HG02610 (cell line): Measurements from ENCODE around the gene MRPL43.
"Not testable (repeated sequence)": the region's sequence is repeated elsewhere in the genome, so short reads cannot be mapped to it uniquely, and the experiment has no call there.

Experiments used
- ATAC-seq: cut with Tn5 transposase; IDR thresholded peaks from one replicate; pipeline ENCODE4 v1.9.1; 2021; ENCODE audit warnings: mild to moderate bottlenecking, moderate library complexity; ENCODE audit not compliant: unreplicated experiment

MRPL43 gene

DNA sequence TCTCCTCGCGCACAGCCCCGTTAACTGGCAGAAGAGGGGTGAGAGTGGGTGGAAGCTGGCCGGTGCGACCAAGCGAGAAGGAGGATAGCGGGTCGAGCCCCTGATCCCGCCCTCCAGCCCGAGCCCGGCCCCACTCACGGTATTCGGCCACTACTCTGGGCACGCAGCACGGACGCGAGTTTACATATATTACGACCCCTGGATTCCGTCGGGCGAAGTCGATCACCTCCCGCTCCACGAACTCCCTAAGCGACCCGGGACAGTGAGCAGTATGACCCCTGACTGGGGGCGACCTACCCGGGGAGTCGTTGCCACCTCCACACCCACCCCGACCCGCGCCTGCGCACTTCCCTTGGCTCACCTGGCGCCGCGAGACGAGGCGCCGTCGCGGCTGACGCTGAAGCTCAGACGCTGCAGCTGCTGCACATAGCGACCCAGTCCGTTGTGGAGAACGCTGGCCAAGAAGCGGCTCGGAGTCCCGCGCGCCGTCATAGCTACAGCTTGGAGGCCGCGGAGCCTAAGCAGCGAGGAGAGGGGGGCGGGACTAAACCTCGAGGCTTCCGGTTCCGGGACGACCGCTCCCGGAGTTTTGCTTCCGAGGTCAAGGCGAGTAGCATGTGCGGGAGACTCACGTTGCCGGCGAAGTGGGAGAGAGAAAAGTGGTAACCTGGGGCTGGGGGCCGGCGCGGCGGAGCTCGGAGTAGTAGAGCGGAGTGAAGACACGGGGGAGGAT, at the start of gene MRPL43, which contains the start of gene TWNK:
Gene MRPL43 (minus strand): TSS at position 546 of the 733 bp plus-strand sequence. CDS start 54 bp downstream, at position 492.
Gene TWNK (plus strand): TSS at position 592 of the 733 bp plus-strand sequence. CDS start 668 bp downstream, outside the sequence.
- peak; percentile 88 for ATAC-seq

DNA sequence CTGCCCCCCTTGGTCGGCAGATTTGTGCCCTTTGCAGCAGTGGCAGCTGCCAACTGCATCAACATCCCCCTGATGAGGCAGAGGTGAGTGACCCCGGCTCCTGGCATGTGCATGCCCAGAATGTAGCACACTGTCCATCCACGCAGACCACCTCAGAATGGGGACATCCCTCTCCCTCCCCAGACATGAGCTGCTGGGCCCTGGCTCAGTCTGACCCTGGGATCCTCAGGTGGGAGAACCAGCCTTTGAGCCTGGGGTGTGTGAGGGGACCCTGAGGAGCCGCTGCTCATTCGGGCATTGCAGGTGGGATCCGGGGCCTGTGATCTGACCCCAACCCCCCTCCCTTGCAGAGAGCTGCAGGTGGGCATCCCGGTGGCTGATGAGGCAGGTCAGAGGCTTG, 49.4 kb upstream of the MRPL43 start:
- ATAC-seq, result no peak

DNA sequence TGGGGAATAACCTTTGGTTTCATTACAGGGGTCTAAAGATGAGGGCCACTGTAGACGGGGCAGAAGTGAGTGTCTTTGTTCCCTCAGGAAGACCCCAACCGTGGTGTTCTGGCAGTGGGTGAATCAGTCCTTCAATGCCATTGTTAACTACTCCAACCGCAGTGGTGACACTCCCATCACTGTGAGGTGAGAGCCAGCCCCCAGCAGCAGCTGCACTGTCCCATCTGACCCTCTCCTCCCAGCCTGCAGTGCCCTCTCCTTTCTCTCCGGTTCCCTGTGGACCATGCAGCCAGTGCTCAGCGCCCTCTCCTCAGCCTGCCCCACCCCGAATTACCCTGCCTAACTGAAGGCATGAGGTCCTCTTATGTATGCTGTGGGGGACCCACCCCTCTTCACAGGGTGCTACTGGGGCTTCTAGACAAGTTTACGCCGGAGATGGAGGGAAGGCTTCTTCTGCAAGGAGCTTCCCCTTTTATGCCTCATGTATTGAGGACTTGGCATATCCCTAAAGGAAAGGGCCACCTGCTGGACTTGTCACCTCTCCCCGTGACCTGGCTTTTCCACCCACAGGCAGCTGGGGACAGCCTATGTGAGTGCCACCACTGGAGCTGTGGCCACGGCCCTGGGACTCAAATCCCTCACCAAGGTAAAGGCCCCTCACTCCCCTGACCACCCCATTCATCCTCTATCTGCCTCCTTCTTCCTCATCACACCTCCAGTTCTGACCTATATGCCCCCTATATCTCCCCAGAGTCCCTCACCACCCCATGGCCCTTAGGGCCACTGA, 48.8 kb upstream of the MRPL43 start:
- ATAC-seq, result no peak

DNA sequence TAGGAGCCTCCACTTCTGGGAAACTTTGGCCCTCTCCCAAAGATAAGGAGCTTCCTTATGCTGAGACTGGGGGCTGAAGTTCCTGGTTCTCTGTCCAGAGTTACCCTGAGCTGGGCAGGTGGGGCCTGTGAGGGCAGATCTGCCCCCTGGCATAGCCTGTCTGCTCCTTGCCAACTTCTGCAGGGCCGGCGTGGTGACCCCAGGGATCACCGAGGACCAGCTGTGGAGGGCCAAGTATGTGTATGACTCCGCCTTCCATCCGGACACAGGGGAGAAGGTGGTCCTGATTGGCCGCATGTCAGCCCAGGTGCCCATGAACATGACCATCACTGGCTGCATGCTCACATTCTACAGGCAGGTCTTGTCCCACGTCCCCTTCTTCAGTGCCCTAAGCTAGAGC, 48.0 kb upstream of the MRPL43 start:
- ATAC-seq, result no peak

DNA sequence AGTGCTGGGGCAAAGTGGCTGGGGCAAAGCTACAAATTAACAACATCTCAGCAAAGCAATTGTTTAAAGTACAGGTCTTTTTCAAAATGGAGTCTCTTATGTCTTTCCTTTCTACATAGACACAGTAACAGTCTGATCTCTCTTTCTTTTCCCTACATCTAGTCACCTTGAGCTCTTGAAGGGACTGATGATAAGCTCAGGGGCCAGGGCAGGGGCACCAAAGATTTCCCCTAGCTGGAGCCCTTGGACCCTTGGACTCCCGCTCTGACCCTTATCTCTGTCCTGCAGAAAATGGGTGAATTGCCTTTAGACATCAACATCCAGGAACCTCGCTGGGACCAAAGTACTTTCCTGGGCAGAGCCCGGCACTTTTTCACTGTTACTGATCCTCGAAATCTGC, 47.1 kb upstream of the MRPL43 start:
- not testable (repeated sequence) for ATAC-seq

DNA sequence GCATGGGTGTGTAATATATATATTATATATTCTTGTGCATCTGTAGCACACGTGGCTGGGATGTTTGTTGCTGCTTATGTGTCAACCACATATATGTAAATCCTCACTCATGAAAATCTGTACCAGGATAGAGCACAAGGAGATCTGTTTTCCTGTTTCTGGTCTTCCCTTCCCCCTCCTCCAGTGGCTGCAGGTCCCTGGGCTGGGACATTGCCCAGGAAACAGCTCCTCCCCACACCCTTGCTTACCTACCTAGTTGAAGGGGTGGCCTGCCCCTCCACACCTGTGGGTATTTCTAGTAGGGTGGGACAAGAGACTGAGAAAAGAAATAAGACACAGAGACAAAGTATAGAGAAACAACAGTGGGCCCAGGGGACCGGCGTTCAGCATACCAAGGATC, 46.0 kb upstream of the MRPL43 start:
- ATAC-seq, result no peak

DNA sequence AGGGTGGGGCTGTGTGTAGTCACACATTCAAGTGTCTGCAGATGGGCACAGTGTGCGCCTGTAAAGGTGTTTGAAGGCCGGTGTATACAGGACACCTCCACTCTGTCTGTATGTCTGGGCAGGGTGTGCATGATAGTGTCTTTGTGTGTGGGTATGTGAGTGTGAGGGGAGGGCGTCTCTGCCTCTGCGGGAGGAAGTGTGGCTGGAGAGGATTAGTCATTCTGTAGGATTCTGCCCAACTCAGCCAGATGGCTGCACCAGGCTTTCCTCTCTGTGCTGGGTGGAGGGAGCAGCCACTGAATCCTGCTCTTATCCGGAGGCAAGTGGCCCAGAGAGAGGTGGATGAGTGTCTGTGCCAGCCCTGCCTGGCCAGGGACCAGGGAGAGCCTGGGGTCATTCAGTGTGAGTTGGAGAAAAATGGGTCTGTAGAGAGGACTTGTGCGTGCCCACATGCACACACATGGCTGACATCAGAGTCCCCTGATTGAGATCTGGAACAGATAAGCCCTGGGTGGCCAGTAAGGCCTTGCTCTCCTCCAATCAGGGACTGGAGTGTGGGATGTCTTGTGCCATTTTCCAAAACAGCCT, 45.4 kb upstream of the MRPL43 start:
- ATAC-seq, result peak; percentile 21

DNA sequence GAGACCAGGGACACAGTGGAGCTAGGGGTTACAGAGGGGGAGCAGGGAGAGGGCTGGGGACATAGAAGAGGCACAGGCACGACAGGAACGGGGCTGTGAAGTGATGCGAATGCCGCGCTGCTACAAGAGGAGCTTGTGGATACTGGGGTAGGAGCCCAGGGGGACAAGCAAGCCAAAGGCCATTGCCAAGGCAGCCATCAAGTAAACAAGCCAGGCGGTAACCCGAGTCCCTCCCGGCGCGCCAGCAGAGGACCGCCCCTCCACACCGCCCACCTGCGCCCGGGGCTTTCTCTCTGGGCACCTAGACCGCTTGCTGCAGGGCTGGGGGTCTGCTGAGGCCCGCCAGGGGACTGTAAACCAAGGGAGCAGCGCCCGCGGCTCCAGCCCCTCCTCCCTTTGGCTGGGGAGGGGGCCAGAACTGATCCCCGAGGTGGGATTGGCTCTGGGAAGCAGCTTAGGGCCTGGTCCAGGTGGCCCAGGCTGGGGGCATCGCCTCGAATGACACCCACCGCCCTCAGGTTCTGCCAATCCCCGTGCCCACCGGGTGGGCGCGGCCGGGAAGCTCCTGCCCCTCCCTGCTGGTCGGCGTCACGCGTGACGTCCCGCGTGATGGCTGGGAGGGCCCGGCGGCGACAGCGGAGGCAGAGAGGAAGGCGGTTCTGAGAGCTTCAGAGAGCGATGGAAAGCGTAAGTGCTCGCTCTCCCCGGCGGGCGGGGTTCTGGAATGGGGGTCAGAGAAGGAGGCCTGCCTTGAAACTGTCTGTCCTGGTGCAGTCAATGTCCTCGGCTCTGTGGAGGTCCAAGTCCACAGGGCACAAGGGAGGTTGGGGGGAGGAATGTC, 44.7 kb upstream of the MRPL43 start:
- ATAC-seq, result peak; percentile 28

DNA sequence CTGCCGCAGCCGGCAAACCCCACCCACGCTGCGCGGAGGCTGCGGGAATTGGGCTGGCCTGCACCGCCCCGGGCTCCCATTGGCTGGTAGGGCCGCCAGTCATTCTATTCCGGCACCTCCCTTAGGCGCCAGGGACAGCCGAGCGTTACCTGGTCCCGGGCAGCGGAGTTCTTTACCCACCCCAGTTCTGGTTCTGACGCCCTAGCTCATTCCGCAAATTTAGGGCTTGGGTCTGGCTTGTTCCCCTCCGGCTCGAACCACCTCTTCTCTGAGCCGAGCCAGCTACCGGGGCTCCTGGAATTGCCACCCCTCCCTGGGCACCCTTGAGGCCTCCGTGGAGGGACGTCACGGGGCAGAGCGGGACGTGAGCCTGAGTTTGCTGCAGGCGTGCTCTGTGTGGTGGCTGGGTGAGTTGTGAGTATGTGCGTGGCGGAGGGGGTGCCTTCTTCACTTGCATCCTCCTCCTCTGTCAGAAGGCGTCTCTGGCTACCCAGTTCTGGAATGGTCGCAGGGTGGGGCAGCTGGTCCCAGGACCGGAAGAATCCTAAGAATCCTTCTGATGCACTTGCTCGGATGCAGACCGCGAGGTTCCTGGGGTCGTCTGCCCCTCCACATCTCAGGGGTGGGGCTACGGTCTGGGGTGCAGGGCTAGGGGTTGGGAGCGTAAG, 44.0 kb upstream of the MRPL43 start, which contains the start of the genes PDZD7 and SFXN3:
Gene PDZD7 (minus strand): TSS at position 2 of the 668 bp plus-strand sequence. CDS start 910 bp downstream, outside the sequence.
Gene SFXN3 (plus strand): TSS at position 107 of the 668 bp plus-strand sequence. CDS start 3,461 bp downstream, outside the sequence.
- ATAC-seq, result peak; percentile 92

DNA sequence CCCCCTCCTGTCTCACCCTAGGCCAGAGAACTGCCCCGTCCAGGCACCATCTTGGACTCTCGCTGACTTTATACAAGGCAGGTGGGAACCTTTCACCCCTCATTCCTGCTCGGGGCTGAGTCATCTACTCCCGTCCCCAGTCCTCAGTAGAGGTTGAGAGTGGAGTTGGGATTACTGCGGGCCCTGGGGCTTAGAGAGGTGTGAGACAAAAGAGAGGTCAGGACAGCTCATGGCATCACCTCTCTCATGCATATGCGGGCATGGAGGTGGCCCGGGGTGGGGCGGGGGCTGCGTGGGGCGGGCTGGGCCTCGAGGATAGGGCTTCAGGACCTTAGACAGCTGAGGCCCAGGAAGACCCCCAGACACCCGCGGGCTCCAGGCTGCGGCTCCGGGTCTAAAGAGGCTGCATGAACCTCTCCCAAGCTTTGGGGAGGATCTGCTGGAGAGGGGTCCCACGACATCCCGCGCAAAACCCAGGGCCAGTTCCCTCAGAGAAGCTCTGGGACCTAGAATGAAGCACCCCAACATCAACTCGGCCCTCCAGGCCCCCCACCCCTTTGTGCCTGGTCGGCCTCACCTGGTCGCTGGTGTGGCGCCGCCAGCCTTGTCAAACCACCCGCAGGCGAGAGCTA, 43.3 kb upstream of the MRPL43 start:
- no peak for ATAC-seq

DNA sequence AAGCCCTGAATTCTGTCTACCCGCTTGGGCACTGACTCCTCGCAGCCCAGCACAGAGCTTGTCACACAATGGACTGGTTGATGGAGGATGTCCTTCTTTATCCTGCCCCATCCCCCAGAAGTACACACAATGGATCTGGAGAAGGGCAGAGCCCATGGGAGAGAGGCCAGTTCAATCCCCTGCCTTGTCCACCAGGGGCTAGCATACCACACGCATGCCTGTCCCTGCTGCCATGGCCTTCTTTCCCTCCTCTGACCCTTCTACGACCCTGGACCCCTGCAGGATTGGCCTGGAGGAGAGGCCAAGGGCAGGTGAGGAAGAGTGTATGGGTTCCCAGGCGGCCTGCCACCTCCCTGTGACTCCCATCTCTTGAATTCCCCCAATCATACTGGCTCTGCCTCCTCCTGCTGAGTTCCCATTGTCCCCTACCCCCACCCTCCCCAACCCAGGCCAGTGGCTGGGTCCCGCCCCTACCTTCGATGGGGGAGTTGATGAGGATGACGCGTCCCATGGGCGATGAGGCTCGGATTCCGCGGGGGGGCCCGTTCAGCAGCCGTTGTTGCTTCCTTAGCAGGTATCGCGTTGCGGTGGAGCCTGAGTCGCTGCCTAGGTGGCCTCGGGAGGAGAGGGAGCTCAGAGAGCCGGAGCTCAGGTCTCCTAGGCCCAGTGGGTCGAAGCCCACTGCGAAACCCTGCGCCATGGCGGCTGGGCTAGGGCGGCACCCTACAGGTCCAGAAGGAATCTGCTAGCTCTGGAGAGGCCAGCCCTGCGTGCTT, 42.4 kb upstream of the MRPL43 start:
- no peak for ATAC-seq

DNA sequence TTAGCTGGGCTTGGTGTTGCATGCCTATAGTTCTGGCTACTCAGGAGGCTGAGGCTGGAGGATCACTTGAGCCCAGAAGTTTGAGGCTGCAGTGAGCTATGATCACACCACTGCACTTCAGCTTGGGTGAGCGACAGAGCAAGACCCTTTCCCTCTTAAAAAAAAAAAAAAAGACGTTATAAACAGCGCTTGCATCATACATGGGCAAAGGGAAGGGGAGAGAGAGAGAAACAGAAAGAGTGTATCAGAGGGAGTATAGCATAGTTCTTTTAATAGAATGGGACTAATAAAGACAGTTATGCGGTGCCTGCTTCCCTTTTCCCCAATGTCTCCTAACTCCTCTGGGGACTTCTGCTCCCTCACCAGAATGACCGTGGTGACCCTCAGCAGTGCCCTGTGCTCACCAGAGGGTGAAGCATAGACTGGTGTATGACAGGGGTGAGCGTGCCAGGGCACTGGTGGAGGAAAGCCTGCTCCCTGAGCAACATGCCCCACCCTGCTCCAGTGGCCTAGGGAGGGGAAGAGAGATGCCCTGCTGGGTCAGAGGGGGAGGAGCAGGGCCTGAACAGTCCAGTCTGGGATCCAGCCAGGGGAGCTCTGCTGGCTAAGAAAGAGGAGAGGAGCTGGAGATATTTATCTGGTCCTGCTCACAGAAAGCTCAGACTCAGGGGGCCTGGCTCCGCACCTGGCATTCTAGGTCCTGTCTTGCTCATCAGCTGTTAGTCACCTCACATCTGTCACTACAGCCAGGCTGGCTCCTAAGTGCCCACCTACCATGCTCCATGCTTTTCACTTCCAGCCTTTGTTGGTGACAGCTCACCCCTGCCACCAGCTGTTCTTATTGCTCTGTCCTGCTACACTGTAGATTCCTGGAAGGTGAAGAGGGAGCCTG, 41.4 kb upstream of the MRPL43 start:
- no peak for ATAC-seq

DNA sequence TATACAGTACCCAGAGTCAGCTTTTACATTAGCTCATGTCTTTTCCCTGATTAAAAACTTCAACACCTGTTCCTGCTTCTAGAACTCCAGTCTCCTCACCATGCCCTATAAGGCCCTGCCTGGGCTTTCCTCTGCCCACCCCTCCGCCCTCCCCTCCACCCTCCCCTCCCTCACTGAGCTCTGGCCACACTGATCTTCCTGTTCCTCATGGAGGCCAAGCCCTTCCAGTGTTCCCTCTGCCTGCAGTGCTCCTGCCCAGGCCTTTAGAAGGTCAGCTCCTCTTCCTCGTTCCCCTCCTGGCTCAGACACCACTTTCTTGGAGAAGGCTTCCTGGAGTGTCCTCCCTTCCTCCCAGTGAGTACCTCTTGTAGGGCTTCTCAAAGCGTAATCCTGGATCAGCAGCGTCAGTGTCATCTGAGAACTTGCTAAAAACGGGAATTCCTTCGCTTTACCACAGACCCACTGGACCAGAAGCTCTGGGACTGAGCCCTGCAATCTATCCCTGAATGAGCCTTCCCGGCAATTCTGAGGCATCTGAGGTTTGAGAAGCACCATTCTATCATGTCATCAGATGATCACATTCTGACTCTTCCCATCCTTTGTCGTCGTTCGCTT, 39.9 kb upstream of the MRPL43 start:
- no peak for ATAC-seq

DNA sequence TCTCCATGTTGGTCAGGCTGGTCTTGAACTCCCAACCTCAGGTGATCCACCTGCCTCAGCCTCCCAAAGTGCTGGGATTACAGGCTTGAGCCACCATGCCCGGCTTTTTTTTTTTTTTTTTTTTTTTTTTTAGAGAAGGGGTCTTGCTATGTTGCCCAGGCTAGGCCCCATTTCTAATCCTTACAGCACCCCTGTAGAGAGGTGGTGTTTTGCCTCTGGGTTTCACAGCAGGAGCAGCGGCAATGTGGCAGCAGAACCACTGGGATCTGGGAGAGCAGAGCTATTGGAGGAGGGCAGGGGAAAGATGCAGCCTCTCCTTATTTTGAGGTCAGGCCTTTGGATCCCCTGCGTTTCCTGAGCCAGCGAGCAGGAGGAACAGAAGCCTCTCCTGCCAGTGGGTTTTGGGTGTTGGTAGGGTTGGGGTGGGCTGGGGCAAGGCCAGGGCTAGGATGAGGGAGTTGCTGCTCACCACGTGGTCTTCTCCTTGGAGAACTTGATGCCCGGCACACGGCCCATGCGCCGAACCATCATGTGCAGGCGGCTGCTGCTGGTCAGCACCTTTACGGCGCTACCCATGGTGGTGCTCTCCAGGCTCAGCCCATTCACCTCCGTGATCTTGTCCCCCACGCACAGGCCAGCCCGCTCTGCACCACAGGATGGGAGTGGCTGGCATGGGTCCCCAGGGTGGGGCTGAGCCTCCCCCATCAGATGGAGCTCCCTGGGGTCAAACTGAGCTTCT, 35.8 kb upstream of the MRPL43 start:
- no peak for ATAC-seq

DNA sequence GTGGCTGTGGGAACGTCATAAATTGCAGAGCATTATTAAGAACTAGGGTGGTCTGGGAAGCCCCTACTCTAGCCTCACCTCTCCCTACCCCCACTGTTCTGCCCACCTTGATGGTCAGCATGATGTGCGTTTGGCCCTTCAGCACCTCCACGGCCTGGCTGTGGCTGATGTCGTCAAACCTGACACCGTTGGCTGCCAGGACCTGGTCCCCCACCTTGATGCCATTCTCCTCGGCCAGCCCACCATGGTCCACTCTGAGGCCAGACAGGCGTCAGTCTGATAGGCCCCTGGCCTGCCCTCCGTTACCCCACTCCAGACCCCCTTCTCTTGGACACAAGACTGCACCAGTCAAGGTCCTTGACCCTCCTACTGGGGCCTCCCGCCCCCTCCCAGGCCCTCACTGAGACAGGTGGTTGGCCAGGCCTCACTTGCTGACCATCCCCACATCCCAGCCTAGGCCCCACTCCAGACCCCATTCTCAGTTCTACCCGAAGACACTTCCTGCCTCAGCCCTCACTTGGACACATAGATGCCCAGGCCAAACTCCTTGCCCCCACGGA, 34.5 kb upstream of the MRPL43 start:
- no peak for ATAC-seq

DNA sequence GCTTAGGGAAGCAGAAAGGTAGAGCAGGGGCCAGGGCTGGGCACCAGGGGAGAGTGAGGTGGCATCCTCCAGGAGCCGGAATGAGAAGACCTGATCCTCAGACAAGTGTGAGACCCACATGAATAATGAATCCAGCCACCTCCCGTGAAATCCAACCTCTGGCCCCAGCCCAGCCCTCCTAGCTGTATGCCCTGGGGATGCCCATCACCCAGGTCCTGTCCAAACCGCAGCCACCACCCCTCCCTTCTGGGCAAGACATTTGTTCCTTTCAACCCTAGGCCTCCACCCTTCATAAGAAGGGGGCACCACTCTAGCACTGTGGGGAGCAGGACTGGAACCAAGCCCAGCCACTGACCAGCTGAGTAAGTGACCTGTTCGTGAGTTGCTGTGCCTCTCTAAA, 33.9 kb upstream of the MRPL43 start:
- no peak for ATAC-seq
